Endodermal cell (in vitro differentiated cells): ENCODE measurements around the gene HMCN2. TPM values are rescaled to one million over a fixed set of nuclear protein-coding genes. Genes with fewer than 3 reads are reported as not detected.

Experiments
- DNase-seq: peaks from one replicate; pipeline ENCODE4 v3.0.0-alpha.2; 2017
- H3K27ac ChIP-seq: 2 replicates; pipeline ENCODE4 v1.5.1; 2013; ENCODE audit warnings: mild to moderate bottlenecking, low read depth, low read length, moderate library complexity
- H3K27me3 ChIP-seq: 2 replicates; pipeline ENCODE4 v1.6.1; 2013; ENCODE audit warnings: mild to moderate bottlenecking, low read length, moderate library complexity; ENCODE audit not compliant: insufficient read depth, control insufficient read depth, poor library complexity, severe bottlenecking
- H3K36me3 ChIP-seq: 2 replicates; pipeline ENCODE4 v1.7.0; 2013; ENCODE audit warnings: mild to moderate bottlenecking, low read length, moderate library complexity; ENCODE audit not compliant: control insufficient read depth, insufficient read depth
- H3K4me1 ChIP-seq: one replicate; pipeline ENCODE4 v1.7.0; 2013; ENCODE audit warnings: low read length; ENCODE audit not compliant: control insufficient read depth, insufficient read depth
- H3K4me3 ChIP-seq: 2 replicates; pipeline ENCODE4 v1.5.1; 2013; ENCODE audit warnings: mild to moderate bottlenecking, low read length, moderate library complexity
- H3K9ac ChIP-seq: 2 replicates; pipeline ENCODE4 v1.6.1; 2013; ENCODE audit warnings: mild to moderate bottlenecking, low read length, moderate library complexity; ENCODE audit not compliant: poor library complexity, severe bottlenecking; ENCODE audit errors: extremely low read depth
- H3K9me3 ChIP-seq: 2 replicates; pipeline ENCODE4 v1.6.1; 2013; ENCODE audit warnings: mild to moderate bottlenecking, low read length, moderate library complexity; ENCODE audit not compliant: control insufficient read depth
- H3K27ac Mint-ChIP-seq: 2 replicates; pipeline ENCODE4 v1.8.0; 2020; ENCODE audit warnings: mixed read lengths
- H3K27me3 Mint-ChIP-seq: 2 replicates; pipeline ENCODE4 v1.8.0; 2021; ENCODE audit warnings: mild to moderate bottlenecking, mixed read lengths; ENCODE audit not compliant: insufficient read depth
- H3K36me3 Mint-ChIP-seq: 2 replicates; pipeline ENCODE4 v1.8.0; 2020; ENCODE audit warnings: low read depth, mixed read lengths
- H3K4me1 Mint-ChIP-seq: 2 replicates; pipeline ENCODE4 v1.8.0; 2020; ENCODE audit warnings: mixed read lengths
- H3K4me3 Mint-ChIP-seq: 2 replicates; pipeline ENCODE4 v1.8.0; 2020; ENCODE audit warnings: mild to moderate bottlenecking, moderate library complexity, mixed read lengths
- H3K9me3 Mint-ChIP-seq: 2 replicates; pipeline ENCODE4 v1.8.0; 2020; ENCODE audit warnings: mild to moderate bottlenecking, mixed read lengths
- WGBS, 2 experiments: methylation state at CpG; one replicate each; pipeline versions ENCODE4 v1.1.5 to v1.1.7; 2013; ENCODE audit warnings: missing lambda C conversion rate in 2 of 2, mixed read lengths in 1 of 2; ENCODE audit not compliant: insufficient coverage in 1 of 2, insufficient read length in 1 of 2; 5-methylcytosine and 5-hydroxymethylcytosine counted together
- total RNA-seq, 2 donors: library from RNA; stranded (reverse); fragmentation: NEBNext Ultra II Directional in 1 of 2; extraction: Animal tissue kit (Norgen Biotek cat#: 25700) in 1 of 2; gene quantifications; 2 replicates in 1 of 2; 3 replicates in 1 of 2; pipeline ENCODE4 v1.2.1, GENCODE V29; 2021
- TF ChIP-seq, protein P1 (sequence below): fragments of 200-600 bp; sonication (generic); conservative IDR thresholded peaks from 2 replicates; pipeline ENCODE4 v1.5.0; 2021; ENCODE audit warnings: antibody characterized with exemption, mild to moderate bottlenecking

Gene HMCN2
- total RNA-seq, 2 donors from 2014 or later = 3.3 to 3.9 TPM

DNA sequence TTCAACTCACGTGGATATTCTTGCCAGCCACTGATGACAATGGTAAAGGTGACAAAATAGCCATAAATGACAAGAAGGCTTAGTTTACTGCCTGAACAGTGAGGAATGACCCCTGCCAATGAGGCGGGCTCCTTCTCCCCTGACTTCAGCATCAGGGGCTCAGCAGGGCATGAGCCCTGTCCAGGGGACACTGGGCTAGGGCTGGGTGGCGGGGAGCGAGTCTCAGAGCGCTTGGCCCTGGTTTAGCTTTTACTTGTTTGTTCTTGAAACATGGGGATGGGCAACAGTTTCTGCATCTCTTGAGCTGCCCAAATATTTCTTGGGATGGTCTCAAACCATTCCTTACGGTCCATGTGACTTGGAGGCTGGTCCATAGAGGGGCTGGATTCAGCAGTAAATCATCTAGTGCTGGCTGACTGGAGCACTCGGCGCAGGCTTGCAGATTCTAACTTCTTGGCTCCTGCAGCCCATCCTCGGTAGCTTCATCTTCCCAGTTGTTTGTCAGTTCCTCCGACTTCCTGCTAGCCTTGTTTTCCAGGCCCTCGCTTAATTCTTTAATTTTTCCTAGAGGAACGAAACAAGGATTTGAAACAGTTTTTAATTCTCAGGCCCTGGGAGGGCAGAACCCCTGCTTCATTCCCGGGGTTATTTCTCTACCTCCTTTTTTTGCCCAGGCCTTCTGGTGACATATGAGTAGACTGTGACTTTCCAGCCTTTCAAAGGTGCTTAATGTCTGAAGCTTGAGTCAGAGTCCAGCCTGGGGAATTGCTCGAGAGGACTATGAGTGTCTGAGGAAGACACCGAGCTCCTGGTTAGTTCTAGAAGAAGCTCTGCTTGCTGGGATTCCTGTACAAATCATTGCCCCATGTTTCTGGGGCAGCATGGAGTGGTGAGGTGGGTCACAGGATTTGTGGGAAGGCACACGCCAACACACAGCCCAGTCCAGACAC is 4.5 kb upstream of the HMCN2 start:
- Histone ChIP-seq H3K4me1 (no peaks in the 10 kb centered on the region), H3K9me3 (no peaks in the 10 kb centered on the region), H3K4me3 (no peak overlapping the region), H3K27ac (no peak overlapping the region), H3K27me3 (peaks cover 16% of the 10 kb centered on the region), H3K9ac (no peak overlapping the region), H3K36me3 (no peaks in the 10 kb centered on the region)
- Mint-ChIP-seq H3K9me3 (peaks cover 13% of the 10 kb centered on the region), H3K27me3 (peaks cover 24% of the 10 kb centered on the region), H3K4me1 (peaks cover 3% of the 10 kb centered on the region), H3K36me3 (no peaks in the 10 kb centered on the region), H3K27ac (no peak overlapping the region), H3K4me3 (no peak overlapping the region)
- DNase-seq = peak; percentile 40
- TF ChIP-seq, protein P1, sequence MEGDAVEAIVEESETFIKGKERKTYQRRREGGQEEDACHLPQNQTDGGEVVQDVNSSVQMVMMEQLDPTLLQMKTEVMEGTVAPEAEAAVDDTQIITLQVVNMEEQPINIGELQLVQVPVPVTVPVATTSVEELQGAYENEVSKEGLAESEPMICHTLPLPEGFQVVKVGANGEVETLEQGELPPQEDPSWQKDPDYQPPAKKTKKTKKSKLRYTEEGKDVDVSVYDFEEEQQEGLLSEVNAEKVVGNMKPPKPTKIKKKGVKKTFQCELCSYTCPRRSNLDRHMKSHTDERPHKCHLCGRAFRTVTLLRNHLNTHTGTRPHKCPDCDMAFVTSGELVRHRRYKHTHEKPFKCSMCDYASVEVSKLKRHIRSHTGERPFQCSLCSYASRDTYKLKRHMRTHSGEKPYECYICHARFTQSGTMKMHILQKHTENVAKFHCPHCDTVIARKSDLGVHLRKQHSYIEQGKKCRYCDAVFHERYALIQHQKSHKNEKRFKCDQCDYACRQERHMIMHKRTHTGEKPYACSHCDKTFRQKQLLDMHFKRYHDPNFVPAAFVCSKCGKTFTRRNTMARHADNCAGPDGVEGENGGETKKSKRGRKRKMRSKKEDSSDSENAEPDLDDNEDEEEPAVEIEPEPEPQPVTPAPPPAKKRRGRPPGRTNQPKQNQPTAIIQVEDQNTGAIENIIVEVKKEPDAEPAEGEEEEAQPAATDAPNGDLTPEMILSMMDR = no peak
- WGBS, 2 experiments = 88 to 91% methylated on average over 12 to 16 of the region's 16 CpGs

- no peak overlapping the region for H3K27ac ChIP-seq
- 90 to 92% methylated on average over 16 to 17 of the region's 17 CpGs for WGBS, 2 experiments
- H3K27ac Mint-ChIP-seq = no peak overlapping the region
- no peaks in the 10 kb centered on the region for H3K36me3 ChIP-seq
- DNase-seq = peak; percentile 39
- H3K36me3 Mint-ChIP-seq = no peaks in the 10 kb centered on the region
- peaks cover 35% of the 10 kb centered on the region for H3K27me3 Mint-ChIP-seq
- H3K4me3 ChIP-seq = no peak overlapping the region
- peaks cover 27% of the 10 kb centered on the region for H3K27me3 ChIP-seq
- peaks cover 3% of the 10 kb centered on the region for H3K4me1 Mint-ChIP-seq
- H3K4me1 ChIP-seq = no peaks in the 10 kb centered on the region
- TF ChIP-seq, protein P1 = no peak
- peaks cover 13% of the 10 kb centered on the region for H3K9me3 Mint-ChIP-seq
- no peaks in the 10 kb centered on the region for H3K9me3 ChIP-seq
- H3K9ac ChIP-seq = no peak overlapping the region
- no peak overlapping the region for H3K4me3 Mint-ChIP-seq
Measured at GRCh38 chr9:130262061-130262745, 3.4 kb upstream of the HMCN2 start.

DNA sequence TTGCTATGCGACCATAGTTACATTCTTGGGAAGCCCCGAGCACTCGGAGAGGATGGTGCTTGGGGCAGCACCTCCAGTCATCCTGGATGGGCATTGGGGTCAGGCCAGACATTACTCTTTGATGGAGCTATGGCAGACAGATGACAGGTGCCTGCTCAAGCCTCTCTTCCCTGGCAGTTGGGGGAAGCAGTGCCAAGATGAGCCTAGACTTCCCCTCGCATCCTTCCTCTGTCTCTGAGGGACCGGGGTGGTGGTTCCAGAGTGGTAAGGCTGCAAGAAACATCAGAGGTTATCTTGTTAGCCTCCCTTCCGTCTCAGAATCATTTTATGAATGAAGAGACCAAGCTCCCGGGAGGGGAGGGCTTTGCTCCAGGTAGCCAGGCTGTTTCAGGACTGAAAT is 2.8 kb upstream of the HMCN2 start:
- no peaks in the 10 kb centered on the region for H3K4me1 ChIP-seq
- H3K36me3 ChIP-seq = no peaks in the 10 kb centered on the region
- no peaks in the 10 kb centered on the region for H3K9me3 ChIP-seq
- H3K4me3 ChIP-seq = no peak overlapping the region
- no peak overlapping the region for H3K27ac Mint-ChIP-seq
- peak; percentile 40 for DNase-seq
- no peak overlapping the region for H3K27ac ChIP-seq
- peaks cover 41% of the 10 kb centered on the region for H3K27me3 Mint-ChIP-seq
- no peaks in the 10 kb centered on the region for H3K36me3 Mint-ChIP-seq
- H3K9ac ChIP-seq = no peak overlapping the region
- H3K4me3 Mint-ChIP-seq = no peak overlapping the region
- WGBS, 2 experiments = 89 to 100% methylated on average over 6 to 7 of the region's 7 CpGs
- peaks cover 33% of the 10 kb centered on the region for H3K27me3 ChIP-seq
- peaks cover 3% of the 10 kb centered on the region for H3K4me1 Mint-ChIP-seq
- TF ChIP-seq, protein P1 = no peak
- peaks cover 13% of the 10 kb centered on the region for H3K9me3 Mint-ChIP-seq
